Activated naive CD8-positive, alpha-beta T cell treated with anti-CD3 and anti-CD28 coated beads, Interleukin-2, amount 50 U/mL, for 16 hours (primary cell): ENCODE measurements around the gene MED31.
A peak's percentile ranks its signal among the peaks of the same experiment; 100 is the strongest.
"Not testable (repeated sequence)": the region's sequence is repeated elsewhere in the genome, so short reads cannot be mapped to it uniquely, and the experiment has no call there.

Experiments
- DNase-seq: peaks from one replicate; pipeline ENCODE4 v3.0.0-alpha.2; 2020; ENCODE audit warnings: low read depth, low spot score

MED31 gene

GRCh38 chr17:6651354-6651918 is at the start of gene MED31, which contains the start of gene C17orf100:
Gene MED31 (minus strand): TSS chr17:6651605. CDS start chr17:6651528, 77 bp downstream.
Gene C17orf100 (plus strand): TSS chr17:6651762. CDS start chr17:6651914, 152 bp downstream.
- DNase-seq = peak; percentile 86

GRCh38 chr17:6700948-6701307 is 49.5 kb upstream of the MED31 start:
- DNase-seq = no peak

GRCh38 chr17:6699997-6700947 is 48.9 kb upstream of the MED31 start:
- DNase-seq = no peak

- no peak for DNase-seq
Measured at GRCh38 chr17:6698004-6698403, 46.6 kb upstream of the MED31 start.

GRCh38 chr17:6696906-6697305 is 45.5 kb upstream of the MED31 start:
- DNase-seq = no peak

- no peak for DNase-seq
Measured at GRCh38 chr17:6695565-6695964, 44.2 kb upstream of the MED31 start.

GRCh38 chr17:6695051-6695450 is 43.6 kb upstream of the MED31 start:
- DNase-seq = no peak

- not testable (repeated sequence) for DNase-seq
Measured at GRCh38 chr17:6691958-6692357, 40.6 kb upstream of the MED31 start.

GRCh38 chr17:6691546-6691945 is 40.1 kb upstream of the MED31 start:
- DNase-seq = no peak

GRCh38 chr17:6690641-6691040 is 39.2 kb upstream of the MED31 start:
- no peak for DNase-seq

GRCh38 chr17:6688944-6689343 is 37.5 kb upstream of the MED31 start:
- no peak for DNase-seq

GRCh38 chr17:6686026-6686425 is 34.6 kb upstream of the MED31 start:
- DNase-seq = no peak

GRCh38 chr17:6684881-6685767 is 33.7 kb upstream of the MED31 start:
- no peak for DNase-seq

- DNase-seq = no peak
Measured at GRCh38 chr17:6684460-6684783, 33.0 kb upstream of the MED31 start.

- no peak for DNase-seq
Measured at GRCh38 chr17:6683730-6684459, 32.5 kb upstream of the MED31 start.

GRCh38 chr17:6683081-6683684 is 31.8 kb upstream of the MED31 start:
- DNase-seq = no peak

- DNase-seq = no peak
Measured at GRCh38 chr17:6682339-6682738, 30.9 kb upstream of the MED31 start.

- no peak for DNase-seq
Measured at GRCh38 chr17:6681671-6682070, 30.3 kb upstream of the MED31 start.

- DNase-seq = no peak
Measured at GRCh38 chr17:6681176-6681575, 29.8 kb upstream of the MED31 start.

- no peak for DNase-seq
Measured at GRCh38 chr17:6679241-6679640, 27.8 kb upstream of the MED31 start.

GRCh38 chr17:6677946-6678345 is 26.5 kb upstream of the MED31 start:
- DNase-seq = no peak
